ENCODE measurements around the gene SEL1L2. TPM values are rescaled to one million over a fixed set of nuclear protein-coding genes. Genes with fewer than 3 reads are reported as not detected.

SEL1L2 gene
- total RNA-seq, 1 donor = not detected

GRCh38 chr20:13960525-13960924, 29.9 kb downstream of the SEL1L2 start:
- no peak overlapping the region for H3K4me3 ChIP-seq (ENCODE audit: low read depth, low read length)
- DNase-seq (ENCODE audit: low read depth) = no peak
- TF ChIP-seq CTCF (IDR thresholded peaks at IDR 0.05; ENCODE audit: insufficient read depth, low read depth, low read length) = no peak

DNA sequence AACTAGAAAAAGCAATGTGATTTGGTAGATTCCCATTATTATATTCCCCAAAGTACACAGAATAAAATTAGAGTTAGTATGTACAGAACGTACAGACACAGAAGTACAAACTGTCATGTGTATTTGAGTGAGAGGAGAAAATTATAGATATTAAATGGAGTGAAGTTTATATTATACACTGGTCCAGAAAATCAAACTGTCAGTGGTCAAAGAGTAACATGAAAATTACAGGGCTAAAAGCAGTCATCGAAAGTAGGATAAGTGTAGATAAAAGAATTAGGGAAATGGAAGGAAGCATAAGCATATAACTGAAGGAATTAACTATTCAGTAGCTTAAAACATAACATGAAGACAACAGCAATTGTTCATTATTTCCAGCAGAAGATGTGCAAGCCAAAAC, 30.3 kb downstream of the SEL1L2 start:
- no peak for TF ChIP-seq CTCF (IDR thresholded peaks at IDR 0.05; ENCODE audit: insufficient read depth, low read depth, low read length)
- H3K4me3 ChIP-seq (ENCODE audit: low read depth, low read length) = no peak overlapping the region
- DNase-seq (ENCODE audit: low read depth) = no peak

- no peak overlapping the region for H3K4me3 ChIP-seq (ENCODE audit: low read depth, low read length)
- no peak for DNase-seq (ENCODE audit: low read depth)
- no peak for TF ChIP-seq CTCF (IDR thresholded peaks at IDR 0.05; ENCODE audit: insufficient read depth, low read depth, low read length)
These were observed 37.2 kb downstream of the SEL1L2 start for GRCh38 chr20:13953227-13953626.

GRCh38 chr20:13947719-13948118, 42.7 kb downstream of the SEL1L2 start:
- no peak for DNase-seq (ENCODE audit: low read depth)
- H3K4me3 ChIP-seq (ENCODE audit: low read depth, low read length) = no peak overlapping the region
- no peak for TF ChIP-seq CTCF (IDR thresholded peaks at IDR 0.05; ENCODE audit: insufficient read depth, low read depth, low read length)

- DNase-seq (ENCODE audit: low read depth) = no peak
- H3K4me3 ChIP-seq (ENCODE audit: low read depth, low read length) = no peak overlapping the region
- no peak for TF ChIP-seq CTCF (IDR thresholded peaks at IDR 0.05; ENCODE audit: insufficient read depth, low read depth, low read length)
These were observed 49.4 kb downstream of the SEL1L2 start for GRCh38 chr20:13941031-13941430.

DNA sequence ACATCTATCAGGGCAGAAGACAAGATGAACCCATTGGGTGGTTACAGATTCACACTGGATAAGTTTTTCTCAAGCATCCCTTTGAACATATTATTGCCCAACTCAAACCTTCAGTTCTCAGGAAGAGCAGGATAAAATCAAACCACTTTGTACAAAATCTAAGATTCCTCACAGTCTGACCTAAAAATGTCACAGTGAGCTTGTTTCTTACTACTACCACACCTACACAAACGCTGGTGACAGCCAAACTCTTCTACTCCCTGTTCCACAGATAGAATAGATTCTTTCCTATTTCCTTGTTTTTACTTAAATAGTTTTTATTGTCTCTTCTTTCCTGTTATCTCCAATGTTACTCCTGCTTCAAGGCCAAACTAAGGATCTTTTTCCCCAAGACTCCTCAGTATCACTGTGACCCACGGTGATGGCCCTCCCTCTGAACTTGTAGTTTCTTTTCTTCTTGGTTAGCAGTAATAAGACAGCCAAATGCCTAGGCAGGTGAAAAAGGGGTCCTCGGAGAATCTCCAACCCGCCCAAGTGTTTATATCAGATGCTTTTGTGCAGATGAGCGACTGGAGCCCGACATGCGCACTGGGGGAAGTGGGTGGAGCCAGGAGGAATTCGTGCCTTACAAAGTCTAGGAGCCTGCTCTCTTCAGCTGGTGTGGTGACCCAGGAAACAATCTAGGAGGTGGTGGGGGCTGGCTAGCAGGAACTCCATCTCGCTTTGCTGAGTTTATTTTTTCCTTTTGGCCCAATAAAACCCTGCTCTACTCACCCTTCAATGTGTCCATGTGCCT, 53.4 kb downstream of the SEL1L2 start:
- no peak overlapping the region for H3K4me3 ChIP-seq (ENCODE audit: low read depth, low read length)
- no peak for DNase-seq (ENCODE audit: low read depth)
- no peak for TF ChIP-seq CTCF (IDR thresholded peaks at IDR 0.05; ENCODE audit: insufficient read depth, low read depth, low read length)
